ENCODE data around the gene UFSP2. TPM values are rescaled to one million over a fixed set of nuclear protein-coding genes. Genes with fewer than 3 reads are reported as not detected.

Gene UFSP2
- polyA plus RNA-seq, 1 donor (not counting 4 experiments of a cell fraction or from before 2014, with no cell fraction given): 41.7 TPM

DNA sequence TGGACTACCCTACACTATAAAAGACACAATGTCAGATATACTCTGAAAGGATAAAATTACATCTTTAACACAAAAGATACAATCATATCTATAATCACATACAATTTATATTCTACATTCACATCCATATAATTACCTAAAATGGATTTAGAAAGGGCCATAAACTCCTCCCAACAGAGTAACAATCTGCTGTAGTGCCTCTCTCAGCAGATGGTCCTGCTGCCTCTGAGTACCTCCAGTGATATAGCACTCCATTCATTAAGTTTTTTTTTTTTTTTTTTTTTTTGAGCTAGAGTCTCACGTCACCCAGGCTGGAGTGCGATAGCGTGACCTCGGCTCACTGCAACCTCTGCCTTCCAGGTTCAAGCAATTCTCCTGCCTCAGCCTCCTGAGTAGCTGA is 21.7 kb downstream of the UFSP2 start:
- Histone ChIP-seq H4K20me1 (ENCODE audit: control insufficient read depth, extremely low read depth, insufficient read depth, low read length) (no peaks in the 10 kb centered on the region), H3K27ac (ENCODE audit: control insufficient read depth, insufficient read depth, low read length) (no peak overlapping the region), H3K9me3 (ENCODE audit: control insufficient read depth, low read depth, low read length) (no peaks in the 10 kb centered on the region), H3K36me3 (ENCODE audit: control insufficient read depth in 2 of 2, extremely low read depth in 1 of 2, insufficient read depth in 2 of 2, low read length in 2 of 2) (peaks cover 4 to 5% of the 10 kb centered on the region in 2 experiments), H3K4me1 (ENCODE audit: control insufficient read depth, extremely low read depth, insufficient read depth, low read length) (no peaks in the 10 kb centered on the region), H3K4me3 (ENCODE audit: control insufficient read depth in 2 of 3, extremely low read depth in 1 of 3, insufficient read depth in 2 of 3, low read depth in 1 of 3, low read length in 3 of 3) (no peak overlapping the region), H3K4me2 (ENCODE audit: control insufficient read depth, extremely low read depth, insufficient read depth, low read depth, low read length) (no peak overlapping the region), H3K27me3 (ENCODE audit: control insufficient read depth, extremely low read depth, insufficient read depth, low read length) (no peaks in the 10 kb centered on the region), H3K79me2 (ENCODE audit: control insufficient read depth, insufficient read depth, low read length) (no peaks in the 10 kb centered on the region), H2AFZ (ENCODE audit: control insufficient read depth, low read length) (no peak overlapping the region), H3K9me1 (ENCODE audit: control insufficient read depth, extremely low read depth, insufficient read depth, low read length) (no peaks in the 10 kb centered on the region), H3K9ac (ENCODE audit: control insufficient read depth, extremely low read depth, insufficient read depth, low read length) (no peak overlapping the region)
- DNase-seq (ENCODE audit: low read depth, low spot score) (no peak), FAIRE-seq (no peak)
- dilution Hi-C loops (cut with MboI; ENCODE audit: extremely low pct_ligation_motif_present, low sequenced_read_pairs): no loop called here
- TF ChIP-seq, protein P1, sequence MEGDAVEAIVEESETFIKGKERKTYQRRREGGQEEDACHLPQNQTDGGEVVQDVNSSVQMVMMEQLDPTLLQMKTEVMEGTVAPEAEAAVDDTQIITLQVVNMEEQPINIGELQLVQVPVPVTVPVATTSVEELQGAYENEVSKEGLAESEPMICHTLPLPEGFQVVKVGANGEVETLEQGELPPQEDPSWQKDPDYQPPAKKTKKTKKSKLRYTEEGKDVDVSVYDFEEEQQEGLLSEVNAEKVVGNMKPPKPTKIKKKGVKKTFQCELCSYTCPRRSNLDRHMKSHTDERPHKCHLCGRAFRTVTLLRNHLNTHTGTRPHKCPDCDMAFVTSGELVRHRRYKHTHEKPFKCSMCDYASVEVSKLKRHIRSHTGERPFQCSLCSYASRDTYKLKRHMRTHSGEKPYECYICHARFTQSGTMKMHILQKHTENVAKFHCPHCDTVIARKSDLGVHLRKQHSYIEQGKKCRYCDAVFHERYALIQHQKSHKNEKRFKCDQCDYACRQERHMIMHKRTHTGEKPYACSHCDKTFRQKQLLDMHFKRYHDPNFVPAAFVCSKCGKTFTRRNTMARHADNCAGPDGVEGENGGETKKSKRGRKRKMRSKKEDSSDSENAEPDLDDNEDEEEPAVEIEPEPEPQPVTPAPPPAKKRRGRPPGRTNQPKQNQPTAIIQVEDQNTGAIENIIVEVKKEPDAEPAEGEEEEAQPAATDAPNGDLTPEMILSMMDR (optimal IDR thresholded peaks at IDR 0.05 in 1 of 3, IDR thresholded peaks at IDR 0.05 in 1 of 3, conservative IDR thresholded peaks at IDR 0.05 in 1 of 3; ENCODE audit: extremely low read depth in 1 of 3, insufficient read depth in 2 of 3, low read length in 3 of 3): no peak
- no peak for TF ChIP-seq EZH2 (IDR thresholded peaks at IDR 0.05; ENCODE audit: low read length)

- no peak overlapping the region for H3K27ac ChIP-seq (ENCODE audit: control insufficient read depth, insufficient read depth, low read length)
- H3K79me2 ChIP-seq (ENCODE audit: control insufficient read depth, insufficient read depth, low read length): no peaks in the 10 kb centered on the region
- FAIRE-seq (no peak), DNase-seq (ENCODE audit: low read depth, low spot score) (no peak)
- H3K36me3 ChIP-seq (ENCODE audit: control insufficient read depth in 2 of 2, extremely low read depth in 1 of 2, insufficient read depth in 2 of 2, low read length in 2 of 2): peaks cover 4 to 5% of the 10 kb centered on the region in 2 experiments
- H4K20me1 ChIP-seq (ENCODE audit: control insufficient read depth, extremely low read depth, insufficient read depth, low read length): no peaks in the 10 kb centered on the region
- no peak overlapping the region for H2AFZ ChIP-seq (ENCODE audit: control insufficient read depth, low read length)
- no peaks in the 10 kb centered on the region for H3K27me3 ChIP-seq (ENCODE audit: control insufficient read depth, extremely low read depth, insufficient read depth, low read length)
- H3K4me1 ChIP-seq (ENCODE audit: control insufficient read depth, extremely low read depth, insufficient read depth, low read length): peaks cover 16% of the 10 kb centered on the region
- H3K9ac ChIP-seq (ENCODE audit: control insufficient read depth, extremely low read depth, insufficient read depth, low read length): no peak overlapping the region
- dilution Hi-C loops (cut with MboI; ENCODE audit: extremely low pct_ligation_motif_present, low sequenced_read_pairs): no loop called here
- no peak overlapping the region for H3K4me3 ChIP-seq (ENCODE audit: control insufficient read depth in 2 of 3, extremely low read depth in 1 of 3, insufficient read depth in 2 of 3, low read depth in 1 of 3, low read length in 3 of 3)
- no peaks in the 10 kb centered on the region for H3K9me3 ChIP-seq (ENCODE audit: control insufficient read depth, low read depth, low read length)
- TF ChIP-seq, protein P1 (optimal IDR thresholded peaks at IDR 0.05 in 1 of 3, IDR thresholded peaks at IDR 0.05 in 1 of 3, conservative IDR thresholded peaks at IDR 0.05 in 1 of 3; ENCODE audit: extremely low read depth in 1 of 3, insufficient read depth in 2 of 3, low read length in 3 of 3): no peak
- TF ChIP-seq EZH2 (IDR thresholded peaks at IDR 0.05; ENCODE audit: low read length): no peak
- H3K9me1 ChIP-seq (ENCODE audit: control insufficient read depth, extremely low read depth, insufficient read depth, low read length): no peaks in the 10 kb centered on the region
- peak overlapping the region; percentile 29 for H3K4me2 ChIP-seq (ENCODE audit: control insufficient read depth, extremely low read depth, insufficient read depth, low read depth, low read length)
Measured at GRCh38 chr4:185399466-185399865, 26.3 kb downstream of the UFSP2 start.

Measured in keratinocyte (primary cell).